H9 (cell line): ENCODE measurements around the gene ZPR1. TPM values are rescaled to one million over a fixed set of nuclear protein-coding genes. Genes with fewer than 3 reads are reported as not detected.

Experiments used
- DNase-seq: peaks from one replicate; pipeline ENCODE4 v3.0.0-alpha.2; 2017
- H2AFZ ChIP-seq: one replicate; pipeline ENCODE4 v1.6.1; 2013; ENCODE audit warnings: mild to moderate bottlenecking, low read length, control low read depth, moderate library complexity
- H2AK5ac ChIP-seq: 2 replicates; pipeline ENCODE4 v1.6.1; 2013; ENCODE audit warnings: low read length, control low read depth, mixed read lengths; ENCODE audit not compliant: insufficient read length
- H2BK120ac ChIP-seq: one replicate; pipeline ENCODE4 v1.6.1; 2013; ENCODE audit warnings: low read depth, mild to moderate bottlenecking, low read length, control low read depth, inconsistent platforms; ENCODE audit not compliant: poor library complexity, severe bottlenecking
- H2BK12ac ChIP-seq: 2 replicates; pipeline ENCODE4 v1.6.1; 2013; ENCODE audit warnings: low read length, control low read depth, mixed read lengths, low read depth; ENCODE audit not compliant: insufficient read length
- H2BK15ac ChIP-seq: 2 replicates; pipeline ENCODE4 v1.6.1; 2013; ENCODE audit warnings: low read depth, low read length, control low read depth
- H2BK20ac ChIP-seq: one replicate; pipeline ENCODE4 v1.6.1; 2013; ENCODE audit warnings: low read depth, mild to moderate bottlenecking, low read length, control low read depth, inconsistent platforms; ENCODE audit not compliant: poor library complexity, severe bottlenecking
- H2BK5ac ChIP-seq: 2 replicates; pipeline ENCODE4 v1.6.1; 2013; ENCODE audit warnings: low read length, control low read depth, mixed read lengths; ENCODE audit not compliant: insufficient read length
- H3K14ac ChIP-seq: 2 replicates; pipeline ENCODE4 v1.6.1; 2013; ENCODE audit warnings: low read length, control low read depth; ENCODE audit not compliant: insufficient read depth
- H3K18ac ChIP-seq: 2 replicates; pipeline ENCODE4 v1.6.1; 2013; ENCODE audit warnings: low read depth, mild to moderate bottlenecking, mixed read lengths, low read length, control low read depth; ENCODE audit not compliant: insufficient read length
- H3K23ac ChIP-seq: 2 replicates; pipeline ENCODE4 v1.6.1; 2013; ENCODE audit warnings: low read length, control low read depth, mixed read lengths, low read depth; ENCODE audit not compliant: insufficient read length
- H3K23me2 ChIP-seq: 2 replicates; pipeline ENCODE4 v1.6.1; 2013; ENCODE audit warnings: low read depth, mild to moderate bottlenecking, mixed read lengths, low read length, control low read depth; ENCODE audit not compliant: insufficient read length, poor library complexity, severe bottlenecking
- H3K27ac ChIP-seq: 2 replicates; pipeline ENCODE4 v1.5.1; 2013; ENCODE audit warnings: low read length, control low read depth, mixed read lengths, low read depth; ENCODE audit not compliant: insufficient read length
- H3K27me3 ChIP-seq: 2 replicates; pipeline ENCODE4 v1.6.1; 2013; ENCODE audit warnings: low read length, control low read depth, inconsistent platforms; ENCODE audit not compliant: insufficient read depth
- H3K4ac ChIP-seq: 2 replicates; pipeline ENCODE4 v1.6.1; 2013; ENCODE audit warnings: low read depth, mild to moderate bottlenecking, control low read depth, inconsistent platforms, low read length, moderate library complexity
- H3K4me1 ChIP-seq: 2 replicates; pipeline ENCODE4 v1.6.1; 2013; ENCODE audit warnings: low read length, control low read depth, inconsistent platforms; ENCODE audit not compliant: insufficient read depth
- H3K4me2 ChIP-seq: 2 replicates; pipeline ENCODE4 v1.6.1; 2013; ENCODE audit warnings: low read length, control low read depth, mixed read lengths; ENCODE audit not compliant: insufficient read length, insufficient read depth
- H3K56ac ChIP-seq: 2 replicates; pipeline ENCODE4 v1.6.1; 2013; ENCODE audit warnings: low read depth, mild to moderate bottlenecking, mixed read lengths, low read length, control low read depth; ENCODE audit not compliant: insufficient read length
- H3K79me1 ChIP-seq: 2 replicates; pipeline ENCODE4 v1.6.1; 2013; ENCODE audit warnings: low read depth, mild to moderate bottlenecking, moderate library complexity, low read length, control low read depth, inconsistent platforms; ENCODE audit not compliant: insufficient read depth, poor library complexity, severe bottlenecking
- H3K79me2 ChIP-seq: 2 replicates; pipeline ENCODE4 v1.6.1; 2013; ENCODE audit warnings: low read length, control low read depth, inconsistent platforms; ENCODE audit not compliant: insufficient read depth
- H3K9ac ChIP-seq: 2 replicates; pipeline ENCODE4 v1.6.1; 2013; ENCODE audit warnings: low read length, control low read depth, mixed read lengths; ENCODE audit not compliant: insufficient read length; ENCODE audit errors: extremely low read depth
- H3K9me3 ChIP-seq: one replicate; pipeline ENCODE4 v1.6.1; 2013; ENCODE audit warnings: low read depth, low read length, inconsistent platforms; ENCODE audit not compliant: control insufficient read depth
- H3T11ph ChIP-seq: one replicate; pipeline ENCODE4 v1.6.1; 2013; ENCODE audit warnings: mild to moderate bottlenecking, low read length, control low read depth, inconsistent platforms
- H4K20me1 ChIP-seq: one replicate; pipeline ENCODE4 v1.6.1; 2013; ENCODE audit not compliant: control insufficient read depth, insufficient read length, insufficient read depth
- H4K5ac ChIP-seq: 2 replicates; pipeline ENCODE4 v1.6.1; 2013; ENCODE audit warnings: low read depth, mild to moderate bottlenecking, mixed read lengths, low read length, control low read depth; ENCODE audit not compliant: insufficient read length
- H4K8ac ChIP-seq: replicated peaks from 2 replicates; pipeline ENCODE4 v1.6.1; 2013; ENCODE audit warnings: low read length, control low read depth, mixed read lengths, low read depth; ENCODE audit not compliant: insufficient read length
- H4K91ac ChIP-seq: 2 replicates; pipeline ENCODE4 v1.6.1; 2013; ENCODE audit warnings: low read depth, mild to moderate bottlenecking, moderate library complexity, mixed read lengths, low read length, control low read depth; ENCODE audit not compliant: insufficient read length
- H3K27ac Mint-ChIP-seq, 3 experiments: 2 replicates in 2 of 3; 3 replicates in 1 of 3; pipeline ENCODE4 v1.8.0; 2020 to 2021; ENCODE audit warnings: mixed read lengths in 3 of 3, mild to moderate bottlenecking in 1 of 3, moderate library complexity in 1 of 3
- H3K27me3 Mint-ChIP-seq: 2 replicates; pipeline ENCODE4 v1.8.0; 2021; ENCODE audit warnings: low read depth, mild to moderate bottlenecking, moderate library complexity, mixed read lengths
- H3K36me3 Mint-ChIP-seq, 3 experiments: 2 replicates in 2 of 3; 3 replicates in 1 of 3; pipeline ENCODE4 v1.8.0; 2020 to 2021; ENCODE audit warnings: low read depth in 3 of 3, mixed read lengths in 3 of 3; ENCODE audit not compliant: insufficient read depth in 1 of 3
- H3K4me1 Mint-ChIP-seq, 2 experiments: 2 replicates each; pipeline ENCODE4 v1.8.0; 2020; ENCODE audit warnings: mixed read lengths in 2 of 2
- H3K4me3 Mint-ChIP-seq, 2 experiments: 2 replicates in 1 of 2; 3 replicates in 1 of 2; pipeline ENCODE4 v1.8.0; 2020 to 2021; ENCODE audit warnings: mild to moderate bottlenecking in 2 of 2, mixed read lengths in 2 of 2, moderate library complexity in 1 of 2
- H3K9me3 Mint-ChIP-seq, 2 experiments: 2 replicates in 1 of 2; 3 replicates in 1 of 2; pipeline ENCODE4 v1.8.0; 2020; ENCODE audit warnings: mild to moderate bottlenecking in 2 of 2, mixed read lengths in 2 of 2, moderate library complexity in 1 of 2
- CTCF ChIP-seq: fragments of 200-600 bp; sonication (generic); conservative IDR thresholded peaks from 3 replicates; pipeline ENCODE4 v1.8.0; 2021; ENCODE audit warnings: antibody characterized with exemption, mild to moderate bottlenecking
- WGBS: extraction: QIAGEN DNeasy Blood & Tissue Kit; methylation state at CpG from one replicate; pipeline ENCODE4 v1.1.7; 2013; ENCODE audit warnings: missing lambda C conversion rate, low lambda C conversion rate, mixed read lengths; ENCODE audit not compliant: insufficient read length; ENCODE audit errors: extremely low coverage; 5-methylcytosine and 5-hydroxymethylcytosine counted together
- total RNA-seq: library from RNA; stranded (reverse); gene quantifications from 2 replicates; pipeline ENCODE4 v1.2.1, GENCODE V29; 2021

Gene ZPR1
- total RNA-seq, 1 experiment from 2014 or later, result 82.0 TPM

- H3K4me2 ChIP-seq, result no peak overlapping the region
- no peak overlapping the region for H2AFZ ChIP-seq
- H4K91ac ChIP-seq, result no peak overlapping the region
- H2BK5ac ChIP-seq, result no peak overlapping the region
- no peak overlapping the region for H4K8ac ChIP-seq
- Mint-ChIP-seq H3K4me1 (peaks cover 7% of the 10 kb centered on the region in 2 experiments; a peak in 3 of 4 replicates), H3K9me3 (no peaks in the 10 kb centered on the region), H3K27me3 (no peaks in the 10 kb centered on the region), H3K27ac (no peak overlapping the region), H3K36me3 (peaks cover 35 to 76% (median 58%) of the 10 kb centered on the region in 3 experiments; a peak in 6 of 7 replicates), H3K4me3 (no peak overlapping the region)
- no peak overlapping the region for H3K56ac ChIP-seq
- no peaks in the 10 kb centered on the region for H4K20me1 ChIP-seq
- H3K79me2 ChIP-seq, result no peaks in the 10 kb centered on the region
- H3K4me1 ChIP-seq, result no peaks in the 10 kb centered on the region
- H3K23me2 ChIP-seq, result no peaks in the 10 kb centered on the region
- no peak overlapping the region for H2BK120ac ChIP-seq
- H3K18ac ChIP-seq, result no peak overlapping the region
- no peak overlapping the region for H4K5ac ChIP-seq
- no peak overlapping the region for H2BK20ac ChIP-seq
- DNase-seq, result no peak
- no peak overlapping the region for H2BK12ac ChIP-seq
- H2BK15ac ChIP-seq, result no peak overlapping the region
- TF ChIP-seq CTCF, result no peak
- H3K4ac ChIP-seq, result no peak overlapping the region
- no peaks in the 10 kb centered on the region for H3K27me3 ChIP-seq
- no peak overlapping the region for H3K27ac ChIP-seq
- H3T11ph ChIP-seq, result no peak overlapping the region
- H3K79me1 ChIP-seq, result no peaks in the 10 kb centered on the region
- H2AK5ac ChIP-seq, result no peak overlapping the region
- H3K9ac ChIP-seq, result no peak overlapping the region
- no peak overlapping the region for H3K23ac ChIP-seq
- H3K14ac ChIP-seq, result no peak overlapping the region
- H3K9me3 ChIP-seq, result no peaks in the 10 kb centered on the region
- no CpG with 5 or more reads among the region's 4 CpGs for WGBS
Observed at GRCh38 chr11:116778556-116778955, 9.3 kb downstream of the ZPR1 start.
